GDM1 (cell line): ENCODE results near the gene SETBP1.

Source experiments
- DNase-seq: peaks from one replicate; lab custom pipeline; 2025; lab: John Stamatoyannopoulos, UW

SETBP1 gene

GRCh38 chr18:45026162-45026561 is 345.5 kb downstream of the SETBP1 start:
- no peak for DNase-seq

- DNase-seq = no peak
These were observed 353.5 kb downstream of the SETBP1 start for GRCh38 chr18:45034179-45034578.

- DNase-seq = no peak
These were observed 356.9 kb downstream of the SETBP1 start for GRCh38 chr18:45037618-45038017.

- no peak for DNase-seq
These were observed 358.7 kb downstream of the SETBP1 start for GRCh38 chr18:45039376-45039775.

GRCh38 chr18:45040879-45041278 is 360.2 kb downstream of the SETBP1 start:
- DNase-seq = no peak

- no peak for DNase-seq
These were observed 364.1 kb downstream of the SETBP1 start for GRCh38 chr18:45044787-45045186.

- no peak for DNase-seq
These were observed 365.5 kb downstream of the SETBP1 start for GRCh38 chr18:45046228-45046627.

- no peak for DNase-seq
These were observed 366.3 kb downstream of the SETBP1 start for GRCh38 chr18:45046961-45047360.

GRCh38 chr18:45049578-45050319 is 369.1 kb downstream of the SETBP1 start:
- no peak for DNase-seq

- DNase-seq = no peak
These were observed 370.3 kb downstream of the SETBP1 start for GRCh38 chr18:45050712-45051601.

GRCh38 chr18:45054636-45055035 is 373.9 kb downstream of the SETBP1 start:
- DNase-seq = no peak

GRCh38 chr18:45055811-45056210 is 375.1 kb downstream of the SETBP1 start:
- DNase-seq = no peak

- no peak for DNase-seq
These were observed 376.2 kb downstream of the SETBP1 start for GRCh38 chr18:45056926-45057325.

- DNase-seq = no peak
These were observed 377.4 kb downstream of the SETBP1 start for GRCh38 chr18:45057955-45058600.

- peak; percentile 13 for DNase-seq
These were observed 379.0 kb downstream of the SETBP1 start for GRCh38 chr18:45059695-45060094.

GRCh38 chr18:45060102-45060501 is 379.4 kb downstream of the SETBP1 start:
- no peak for DNase-seq

GRCh38 chr18:45061359-45061758 is 380.7 kb downstream of the SETBP1 start:
- DNase-seq = no peak

- DNase-seq = no peak
These were observed 382.8 kb downstream of the SETBP1 start for GRCh38 chr18:45063246-45064038.

- DNase-seq = no peak
These were observed 385.5 kb downstream of the SETBP1 start for GRCh38 chr18:45066210-45066609.

- peak; percentile 80 for DNase-seq
These were observed 386.2 kb downstream of the SETBP1 start for GRCh38 chr18:45066886-45067285.

- DNase-seq = no peak
These were observed 387.9 kb downstream of the SETBP1 start for GRCh38 chr18:45068400-45069094.
